Stomach smooth muscle (tissue), 2 donors: ENCODE data around the gene IFITM2.

Experiments
- H3K27ac ChIP-seq: one replicate; pipeline ENCODE4 v1.7.0; 2013; ENCODE audit warnings: mild to moderate bottlenecking, low read length, inconsistent platforms
- H3K27me3 ChIP-seq, 2 donors: one replicate each; pipeline ENCODE4 v1.7.0; 2013; ENCODE audit warnings: low read length in 2 of 2; ENCODE audit not compliant: insufficient read depth in 2 of 2, control insufficient read depth in 1 of 2
- H3K36me3 ChIP-seq, 2 donors: one replicate each; pipeline ENCODE4 v1.7.0; 2013; ENCODE audit warnings: low read length in 2 of 2; ENCODE audit not compliant: control insufficient read depth in 2 of 2, insufficient read depth in 2 of 2
- H3K4me1 ChIP-seq: one replicate; pipeline ENCODE4 v1.7.0; 2013; ENCODE audit warnings: low read length; ENCODE audit not compliant: control insufficient read depth, insufficient read depth
- H3K4me3 ChIP-seq, 2 donors: one replicate each; pipeline ENCODE4 v1.7.0; 2013; ENCODE audit warnings: low read length in 2 of 2
- H3K9ac ChIP-seq, 2 donors: one replicate each; pipeline ENCODE4 v1.7.0; 2013; ENCODE audit warnings: low read length in 2 of 2, mild to moderate bottlenecking in 1 of 2
- H3K9me3 ChIP-seq, 2 donors: one replicate each; pipeline ENCODE4 v1.7.0; 2013; ENCODE audit warnings: low read length in 2 of 2; ENCODE audit not compliant: control insufficient read depth in 2 of 2
- donor health status: healthy.
- donor health status: Pancreatic carcinoma.

Gene IFITM2

DNA sequence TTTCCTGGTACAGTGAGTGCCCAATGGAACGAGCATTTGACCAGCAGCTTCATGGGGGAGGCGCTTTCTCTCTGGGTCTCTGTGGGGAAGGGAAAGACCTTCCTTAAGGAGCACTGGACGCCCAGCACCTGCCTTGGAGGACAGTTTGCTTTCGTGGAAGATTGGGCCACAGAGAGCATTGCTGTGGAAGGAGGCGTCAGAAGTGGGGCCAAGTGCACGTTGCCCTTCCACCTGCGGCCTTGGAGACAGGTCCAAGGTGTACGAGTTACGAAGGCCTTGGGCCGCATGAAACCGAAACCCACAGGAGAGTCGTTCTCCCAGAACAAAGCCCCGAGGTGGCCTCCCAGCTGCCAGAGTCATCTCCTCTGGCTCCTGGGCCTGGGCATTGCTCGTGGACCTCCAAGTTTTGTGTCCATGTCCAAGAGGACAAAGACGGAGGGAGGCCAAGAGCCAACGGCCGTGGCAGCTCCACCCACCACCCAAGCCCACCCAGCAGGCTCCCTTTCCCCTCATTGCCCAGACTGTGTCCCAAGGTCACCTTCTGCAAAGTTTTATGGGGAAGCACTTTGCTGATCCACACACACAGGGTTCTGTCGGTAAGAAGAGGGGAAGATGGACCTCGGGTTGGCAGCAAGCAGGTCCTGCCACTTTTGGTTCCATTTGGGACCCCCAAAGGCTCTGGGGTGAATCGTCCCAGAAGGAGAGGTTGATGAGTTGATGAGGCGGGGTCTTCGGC, 35.3 kb upstream of the IFITM2 start:
- H3K4me1 ChIP-seq, result no peaks in the 10 kb centered on the region
- H3K9me3 ChIP-seq, result no peaks in the 10 kb centered on the region
- no peak overlapping the region for H3K9ac ChIP-seq
- H3K36me3 ChIP-seq, result no peaks in the 10 kb centered on the region
- no peak overlapping the region for H3K27ac ChIP-seq
- peaks cover 7 to 8% of the 10 kb centered on the region in 2 donors for H3K27me3 ChIP-seq
- no peak overlapping the region for H3K4me3 ChIP-seq

DNA sequence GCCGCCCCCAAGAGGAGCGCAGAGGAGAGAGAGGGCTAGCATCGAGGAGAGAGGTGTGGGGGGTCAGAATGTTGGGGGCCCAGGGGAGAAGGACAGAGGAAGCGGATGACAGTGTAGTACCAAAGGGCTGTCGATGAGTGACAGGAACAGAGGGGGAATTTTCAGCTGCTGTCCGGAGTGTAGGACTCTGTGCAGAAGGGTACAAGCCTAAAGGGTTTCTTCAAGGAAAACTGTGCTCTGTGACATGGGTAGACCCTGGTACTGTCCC, 34.8 kb upstream of the IFITM2 start:
- H3K27ac ChIP-seq, result no peak overlapping the region
- no peaks in the 10 kb centered on the region for H3K36me3 ChIP-seq
- H3K27me3 ChIP-seq, result peaks cover 7 to 8% of the 10 kb centered on the region in 2 donors
- no peaks in the 10 kb centered on the region for H3K9me3 ChIP-seq
- no peaks in the 10 kb centered on the region for H3K4me1 ChIP-seq
- no peak overlapping the region for H3K9ac ChIP-seq
- H3K4me3 ChIP-seq, result no peak overlapping the region

DNA sequence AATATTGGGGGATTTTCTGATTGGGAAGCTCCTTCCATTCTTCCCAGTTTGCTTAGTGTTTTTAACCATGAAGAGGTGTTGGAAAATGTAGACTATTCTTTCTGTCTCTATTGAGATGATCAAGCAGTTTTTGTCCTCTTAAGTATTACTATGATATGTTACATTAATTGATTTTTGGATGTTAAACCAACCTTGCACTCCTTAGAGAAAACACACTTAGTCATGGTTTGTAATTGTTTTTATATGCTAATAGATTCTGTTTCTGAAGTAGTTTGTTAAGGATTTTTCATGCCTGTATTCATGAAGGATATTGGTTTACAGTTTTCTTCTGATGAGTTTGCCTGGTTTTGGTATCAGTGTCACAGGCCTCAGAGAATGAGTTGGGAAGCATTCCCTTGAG, 31.4 kb upstream of the IFITM2 start:
- Histone ChIP-seq H3K4me3 (no peak overlapping the region), H3K27ac (no peak overlapping the region)

DNA sequence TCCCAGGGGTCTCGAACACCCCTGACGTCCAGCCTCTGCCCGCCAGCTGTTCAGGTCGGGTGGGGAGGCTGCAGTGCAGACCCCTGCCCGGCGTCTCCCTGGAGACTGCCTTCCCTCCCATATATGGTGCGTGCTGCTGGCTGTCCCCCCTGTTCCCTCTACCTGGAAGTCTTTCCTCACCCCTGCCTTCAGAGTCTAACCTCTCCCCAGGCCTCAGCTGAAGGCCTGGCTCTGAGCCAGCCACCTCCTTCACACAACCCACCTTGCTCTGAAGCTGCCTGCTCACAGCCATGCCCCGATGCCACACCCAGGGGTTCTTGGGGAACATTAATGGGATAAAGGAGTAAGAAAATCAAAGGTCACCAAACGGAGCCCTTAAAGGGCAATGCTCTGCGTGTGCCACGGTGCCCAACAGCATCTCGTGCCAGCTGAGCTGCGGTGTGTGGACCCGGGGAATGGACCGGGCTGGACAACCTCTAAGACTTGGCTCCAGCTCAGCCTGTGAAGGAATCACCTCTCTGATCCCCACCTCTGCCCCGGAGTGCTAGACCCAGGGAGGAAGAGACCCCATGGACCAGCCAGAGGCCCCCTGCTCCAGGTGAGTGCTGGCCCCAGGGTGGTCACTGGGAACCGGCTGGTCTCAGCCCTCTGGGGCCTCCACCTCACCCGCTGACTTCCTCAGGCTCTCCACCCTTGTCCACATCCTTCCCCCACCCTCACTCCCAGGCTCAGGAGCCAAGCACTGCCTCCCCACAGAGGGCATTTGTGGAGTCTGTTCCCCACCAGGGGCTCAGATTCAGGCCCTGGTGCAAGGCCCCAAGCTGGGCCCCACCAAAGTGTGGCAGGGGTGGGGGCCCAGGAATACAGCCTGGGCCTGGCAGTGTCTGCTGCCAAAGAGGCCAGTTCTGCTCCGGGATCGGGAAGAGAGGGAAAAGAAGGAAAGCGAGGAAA, 29.3 kb upstream of the IFITM2 start, which contains the start of gene NLRP6:
Gene NLRP6 (plus strand): TSS at position 407 of the 951 bp plus-strand sequence. CDS start 163 bp downstream, at position 570.
- Histone ChIP-seq H3K27me3 (peaks cover 36 to 46% of the 10 kb centered on the region in 2 donors), H3K27ac (no peak within 1 kb of the TSS), H3K36me3 (no peaks in the 10 kb centered on the region), H3K4me1 (peaks cover 19% of the 10 kb centered on the region), H3K9ac (no peak within 1 kb of the TSS), H3K4me3 (no peak within 1 kb of the TSS), H3K9me3 (no peaks in the 10 kb centered on the region)

More for the DNA sequence above, 31.4 kb upstream of the IFITM2 start:
- Histone ChIP-seq H3K36me3 (no peaks in the 10 kb centered on the region), H3K9ac (no peak overlapping the region), H3K4me1 (peaks cover 16% of the 10 kb centered on the region), H3K9me3 (no peaks in the 10 kb centered on the region), H3K27me3 (peaks cover 18 to 27% of the 10 kb centered on the region in 2 donors)

DNA sequence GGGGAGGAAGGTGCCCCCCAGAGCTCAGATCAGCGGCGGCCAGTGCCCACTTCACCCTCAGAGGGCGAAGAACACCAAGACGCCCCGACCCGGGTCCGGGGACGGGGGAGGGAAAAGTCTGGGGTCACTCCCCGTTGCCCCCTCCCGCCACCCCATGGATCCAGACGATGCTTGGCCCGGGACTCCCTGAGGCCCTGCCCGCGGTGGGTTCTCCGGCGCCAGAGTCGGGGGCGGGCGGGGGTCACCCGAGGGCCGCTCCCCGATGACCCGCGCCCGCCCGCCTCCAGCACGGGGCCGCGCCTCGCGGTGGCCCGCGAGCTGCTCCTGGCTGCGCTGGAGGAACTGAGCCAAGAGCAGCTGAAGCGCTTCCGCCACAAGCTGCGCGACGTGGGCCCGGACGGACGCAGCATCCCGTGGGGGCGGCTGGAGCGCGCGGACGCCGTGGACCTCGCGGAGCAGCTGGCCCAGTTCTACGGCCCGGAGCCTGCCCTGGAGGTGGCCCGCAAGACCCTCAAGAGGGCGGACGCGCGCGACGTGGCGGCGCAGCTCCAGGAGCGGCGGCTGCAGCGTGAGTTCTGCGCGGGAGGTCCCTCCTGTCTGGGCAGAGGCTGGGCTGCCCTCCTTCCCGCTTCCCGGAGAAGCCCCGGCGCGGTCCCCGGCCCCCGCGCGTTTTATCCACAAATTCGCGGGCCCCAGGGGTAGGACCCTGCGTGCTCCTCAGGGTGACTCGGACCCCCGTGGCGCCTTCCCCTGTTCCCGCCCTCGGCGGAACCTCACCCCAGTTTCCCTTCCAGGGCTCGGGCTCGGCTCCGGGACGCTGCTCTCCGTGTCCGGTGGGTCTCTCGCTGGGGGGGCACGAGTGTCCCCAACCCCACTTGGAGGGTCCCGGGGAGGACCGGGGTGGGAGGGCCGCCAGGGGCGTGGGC, 28.3 kb upstream of the IFITM2 start:
- peaks cover 41 to 51% of the 10 kb centered on the region in 2 donors for H3K27me3 ChIP-seq
- H3K9ac ChIP-seq, result no peak overlapping the region
- H3K9me3 ChIP-seq, result no peaks in the 10 kb centered on the region
- H3K4me3 ChIP-seq, result no peak overlapping the region
- no peak overlapping the region for H3K27ac ChIP-seq
- H3K36me3 ChIP-seq, result no peaks in the 10 kb centered on the region
- peaks cover 19% of the 10 kb centered on the region for H3K4me1 ChIP-seq

DNA sequence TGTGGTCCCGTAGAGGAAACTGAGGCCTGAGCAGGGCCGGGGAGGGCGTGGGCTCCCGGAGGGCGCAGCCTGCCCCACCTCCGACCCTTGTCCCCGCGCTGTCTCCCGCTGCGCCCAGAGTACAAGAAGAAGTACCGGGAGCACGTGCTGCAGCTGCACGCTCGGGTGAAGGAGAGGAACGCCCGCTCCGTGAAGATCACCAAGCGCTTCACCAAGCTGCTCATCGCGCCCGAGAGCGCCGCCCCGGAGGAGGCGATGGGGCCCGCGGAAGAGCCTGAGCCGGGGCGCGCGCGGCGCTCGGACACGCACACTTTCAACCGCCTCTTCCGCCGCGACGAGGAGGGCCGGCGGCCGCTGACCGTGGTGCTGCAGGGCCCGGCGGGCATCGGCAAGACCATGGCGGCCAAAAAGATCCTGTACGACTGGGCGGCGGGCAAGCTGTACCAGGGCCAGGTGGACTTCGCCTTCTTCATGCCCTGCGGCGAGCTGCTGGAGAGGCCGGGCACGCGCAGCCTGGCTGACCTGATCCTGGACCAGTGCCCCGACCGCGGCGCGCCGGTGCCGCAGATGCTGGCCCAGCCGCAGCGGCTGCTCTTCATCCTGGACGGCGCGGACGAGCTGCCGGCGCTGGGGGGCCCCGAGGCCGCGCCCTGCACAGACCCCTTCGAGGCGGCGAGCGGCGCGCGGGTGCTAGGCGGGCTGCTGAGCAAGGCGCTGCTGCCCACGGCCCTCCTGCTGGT, 27.5 kb upstream of the IFITM2 start:
- no peak overlapping the region for H3K9ac ChIP-seq
- H3K27ac ChIP-seq, result no peak overlapping the region
- no peaks in the 10 kb centered on the region for H3K9me3 ChIP-seq
- H3K27me3 ChIP-seq, result peaks cover 42 to 56% of the 10 kb centered on the region in 2 donors
- H3K4me1 ChIP-seq, result peaks cover 19% of the 10 kb centered on the region
- no peaks in the 10 kb centered on the region for H3K36me3 ChIP-seq
- peak overlapping the region in 1 of 2 donors; percentile 40 for H3K4me3 ChIP-seq

DNA sequence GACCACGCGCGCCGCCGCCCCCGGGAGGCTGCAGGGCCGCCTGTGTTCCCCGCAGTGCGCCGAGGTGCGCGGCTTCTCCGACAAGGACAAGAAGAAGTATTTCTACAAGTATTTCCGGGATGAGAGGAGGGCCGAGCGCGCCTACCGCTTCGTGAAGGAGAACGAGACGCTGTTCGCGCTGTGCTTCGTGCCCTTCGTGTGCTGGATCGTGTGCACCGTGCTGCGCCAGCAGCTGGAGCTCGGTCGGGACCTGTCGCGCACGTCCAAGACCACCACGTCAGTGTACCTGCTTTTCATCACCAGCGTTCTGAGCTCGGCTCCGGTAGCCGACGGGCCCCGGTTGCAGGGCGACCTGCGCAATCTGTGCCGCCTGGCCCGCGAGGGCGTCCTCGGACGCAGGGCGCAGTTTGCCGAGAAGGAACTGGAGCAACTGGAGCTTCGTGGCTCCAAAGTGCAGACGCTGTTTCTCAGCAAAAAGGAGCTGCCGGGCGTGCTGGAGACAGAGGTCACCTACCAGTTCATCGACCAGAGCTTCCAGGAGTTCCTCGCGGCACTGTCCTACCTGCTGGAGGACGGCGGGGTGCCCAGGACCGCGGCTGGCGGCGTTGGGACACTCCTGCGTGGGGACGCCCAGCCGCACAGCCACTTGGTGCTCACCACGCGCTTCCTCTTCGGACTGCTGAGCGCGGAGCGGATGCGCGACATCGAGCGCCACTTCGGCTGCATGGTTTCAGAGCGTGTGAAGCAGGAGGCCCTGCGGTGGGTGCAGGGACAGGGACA, 26.7 kb upstream of the IFITM2 start:
- peaks cover 45 to 57% of the 10 kb centered on the region in 2 donors for H3K27me3 ChIP-seq

DNA sequence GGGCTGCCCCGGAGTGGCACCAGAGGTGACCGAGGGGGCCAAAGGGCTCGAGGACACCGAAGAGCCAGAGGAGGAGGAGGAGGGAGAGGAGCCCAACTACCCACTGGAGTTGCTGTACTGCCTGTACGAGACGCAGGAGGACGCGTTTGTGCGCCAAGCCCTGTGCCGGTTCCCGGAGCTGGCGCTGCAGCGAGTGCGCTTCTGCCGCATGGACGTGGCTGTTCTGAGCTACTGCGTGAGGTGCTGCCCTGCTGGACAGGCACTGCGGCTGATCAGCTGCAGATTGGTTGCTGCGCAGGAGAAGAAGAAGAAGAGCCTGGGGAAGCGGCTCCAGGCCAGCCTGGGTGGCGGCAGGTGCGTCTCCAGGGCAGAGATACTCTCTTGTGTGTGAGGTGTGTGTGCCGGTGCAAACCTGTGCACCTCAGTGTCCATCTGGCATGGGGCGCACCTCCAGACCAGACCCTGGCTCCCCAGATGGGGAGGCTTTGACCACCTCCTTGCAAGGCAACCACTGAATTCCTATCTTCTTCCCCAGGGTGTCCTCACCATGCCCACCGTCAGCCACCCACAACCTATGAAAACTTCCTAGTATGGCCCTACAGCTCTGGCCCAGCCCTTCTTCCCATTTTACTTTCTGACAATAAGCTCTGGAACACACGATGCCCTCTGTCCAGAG, 26.0 kb upstream of the IFITM2 start:
- Histone ChIP-seq H3K27ac (no peak overlapping the region), H3K27me3 (peaks cover 46 to 57% of the 10 kb centered on the region in 2 donors), H3K9ac (no peak overlapping the region), H3K36me3 (no peaks in the 10 kb centered on the region), H3K4me1 (peaks cover 19% of the 10 kb centered on the region), H3K4me3 (no peak overlapping the region), H3K9me3 (no peaks in the 10 kb centered on the region)

More for the DNA sequence above, 26.7 kb upstream of the IFITM2 start:
- no peaks in the 10 kb centered on the region for H3K9me3 ChIP-seq
- H3K36me3 ChIP-seq, result no peaks in the 10 kb centered on the region
- peaks cover 19% of the 10 kb centered on the region for H3K4me1 ChIP-seq
- no peak overlapping the region for H3K9ac ChIP-seq
- peak overlapping the region in 1 of 2 donors; percentile 29 for H3K4me3 ChIP-seq
- no peak overlapping the region for H3K27ac ChIP-seq

DNA sequence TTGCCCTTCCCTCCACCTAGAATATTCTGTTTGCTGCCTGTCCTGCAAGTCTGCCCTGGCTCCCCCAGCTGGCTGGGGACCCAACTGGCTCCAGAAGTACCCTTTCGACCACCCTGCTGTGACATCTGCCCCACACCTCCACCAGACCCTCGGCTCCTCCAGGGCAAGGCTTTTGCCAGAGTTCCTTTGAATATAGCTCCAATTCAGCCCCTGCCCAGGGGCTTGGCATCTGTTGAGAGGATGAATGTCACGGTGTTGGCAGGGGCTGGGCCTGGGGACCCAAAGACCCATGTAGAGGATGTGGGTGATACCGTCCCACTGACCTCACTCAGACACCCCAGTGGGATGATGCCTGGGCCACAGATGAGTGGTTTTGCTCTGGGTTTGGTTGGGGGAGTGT, 25.4 kb upstream of the IFITM2 start:
- Histone ChIP-seq H3K27ac (no peak overlapping the region), H3K9ac (no peak overlapping the region), H3K9me3 (no peaks in the 10 kb centered on the region), H3K36me3 (no peaks in the 10 kb centered on the region), H3K4me1 (peaks cover 19% of the 10 kb centered on the region), H3K27me3 (peaks cover 47 to 57% of the 10 kb centered on the region in 2 donors), H3K4me3 (no peak overlapping the region)
